ENCODE results near the gene SCN2A.

The SCN2A gene

DNA sequence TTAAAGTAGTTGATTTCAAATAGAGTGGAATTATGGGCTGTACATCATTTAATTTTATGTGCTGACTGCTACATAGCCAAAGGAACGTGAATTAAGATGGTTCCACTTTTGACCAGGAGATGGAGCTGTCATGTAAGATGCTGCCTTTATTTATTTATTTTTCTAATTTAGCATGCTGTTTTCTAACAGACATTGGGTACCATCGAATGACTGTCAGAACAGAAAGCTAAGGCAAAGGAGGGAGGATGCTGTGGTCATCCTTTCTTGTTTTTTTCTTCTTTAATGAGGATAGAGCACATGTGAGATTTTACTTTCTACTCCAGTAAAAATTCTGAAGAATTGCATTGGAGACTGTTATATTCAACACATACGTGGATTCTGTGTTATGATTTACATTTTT lies at the start of gene SCN2A:
Gene SCN2A, plus strand, starts transcription at position 185 of the 400 bp plus-strand sequence. CDS start 56,410 bp downstream, outside the sequence.
- peak; percentile 74 for DNase-seq

DNA sequence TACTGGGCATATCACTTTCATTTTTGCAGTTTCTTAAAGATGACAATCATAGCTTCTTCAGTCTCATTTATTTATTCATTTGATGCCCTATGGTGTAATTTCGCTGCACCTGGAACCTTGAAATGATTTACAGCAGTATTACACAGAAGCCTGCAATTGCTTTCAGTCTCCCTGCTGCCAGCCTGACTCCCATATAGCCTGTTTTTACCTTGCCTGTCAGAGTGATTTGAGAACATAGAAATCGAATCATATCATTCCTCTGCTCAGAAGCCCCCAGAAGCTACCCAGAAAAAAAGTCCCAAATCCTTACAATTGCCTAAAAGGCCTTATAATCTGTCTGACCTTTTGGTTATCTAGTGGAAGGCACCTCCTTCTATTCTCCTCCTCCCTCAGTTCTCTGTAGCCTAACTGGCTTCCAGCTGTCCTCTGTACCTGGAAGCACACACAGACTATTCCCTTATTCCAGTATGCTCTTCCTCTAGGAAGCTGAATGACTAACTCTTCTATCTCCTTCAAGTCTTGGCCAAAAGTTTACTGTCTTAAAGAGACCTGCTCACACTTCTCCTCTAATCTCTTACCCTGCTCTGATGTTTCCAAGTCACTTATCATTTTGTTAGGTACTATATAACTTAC lies 48.0 kb upstream of the SCN2A start:
- DNase-seq: no peak

DNA sequence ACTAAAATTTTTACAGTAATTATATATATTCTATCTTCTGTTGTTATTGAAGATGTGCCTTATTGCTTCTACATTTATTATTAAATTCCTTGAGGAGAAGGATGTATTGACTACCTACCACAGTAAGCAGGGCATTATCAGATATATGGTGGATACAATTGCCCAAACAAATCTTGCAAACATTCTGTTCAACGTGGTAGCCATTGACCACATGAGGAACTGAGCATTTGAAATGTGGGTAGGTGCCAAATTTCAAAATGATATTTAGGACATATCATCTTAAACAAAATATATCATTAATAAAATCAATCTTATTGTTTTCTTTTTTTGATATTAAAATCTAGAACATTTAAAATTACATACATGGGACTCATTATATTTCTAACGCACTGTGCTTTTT lies 46.5 kb upstream of the SCN2A start:
- DNase-seq: no peak

DNA sequence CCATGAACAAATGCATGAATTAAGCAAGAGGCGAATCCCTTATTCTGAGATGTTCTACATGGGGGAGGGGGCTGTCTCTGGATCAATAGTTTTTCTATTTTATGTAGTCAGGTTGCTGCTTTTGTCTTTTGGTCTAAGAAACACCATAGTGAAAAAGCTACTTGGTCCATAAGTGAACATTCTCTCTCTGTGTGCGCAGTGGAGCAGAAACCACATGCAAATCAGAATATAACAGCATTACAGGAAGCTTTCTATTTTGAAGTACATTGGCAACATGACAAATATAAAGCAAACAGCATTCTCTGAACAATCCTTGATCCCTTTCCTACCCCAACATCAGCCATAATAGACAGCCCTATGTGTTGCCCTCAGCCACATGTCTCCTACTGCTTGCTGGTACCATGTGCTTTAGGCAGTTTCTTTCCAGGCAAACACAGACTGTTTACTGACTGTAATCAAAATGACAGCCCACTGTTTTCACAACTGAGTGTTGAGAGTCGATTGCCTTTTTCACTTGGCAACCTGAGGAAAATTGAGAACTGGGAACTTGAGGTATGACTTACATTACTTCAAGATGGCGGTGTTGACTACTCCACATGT lies 45.9 kb upstream of the SCN2A start:
- no peak for DNase-seq

DNA sequence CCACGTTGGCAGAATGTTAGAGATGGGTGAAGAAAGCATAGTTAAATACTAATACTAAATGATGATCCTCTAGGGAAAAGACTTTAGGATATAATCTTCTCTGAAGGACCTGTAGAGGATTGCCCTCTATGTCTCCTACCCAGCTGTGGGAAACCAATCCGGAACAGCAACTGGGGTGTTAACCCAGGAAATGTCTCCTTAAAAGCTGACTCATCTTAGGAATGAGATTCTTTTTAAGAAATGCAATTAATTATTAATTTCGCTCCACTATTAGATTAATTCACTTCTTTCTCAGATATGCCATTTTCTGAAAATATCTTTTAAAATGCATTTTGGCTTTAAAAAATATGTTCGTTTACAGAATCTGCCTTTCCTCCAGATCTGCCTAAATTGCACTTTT lies 42.8 kb upstream of the SCN2A start:
- DNase-seq: no peak

DNA sequence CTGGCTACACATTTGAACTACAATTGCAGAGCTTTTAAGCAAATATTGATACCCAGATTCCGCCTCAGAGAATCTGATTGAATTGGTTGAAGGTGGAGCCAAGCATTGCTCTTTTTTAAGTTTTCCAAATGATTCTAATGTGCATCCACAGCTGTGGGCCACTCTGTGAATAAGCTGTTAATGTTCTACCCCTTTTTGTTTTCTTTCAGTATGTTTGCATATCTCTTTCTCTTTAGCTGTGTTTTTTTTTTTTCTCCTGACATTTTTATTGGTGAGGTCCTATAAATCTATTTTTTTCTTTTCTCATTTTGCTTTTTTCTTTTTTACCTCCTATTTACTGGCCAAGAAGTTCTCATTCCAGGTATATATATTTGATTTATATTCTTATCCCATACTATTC lies 41.9 kb upstream of the SCN2A start:
- DNase-seq: no peak

DNA sequence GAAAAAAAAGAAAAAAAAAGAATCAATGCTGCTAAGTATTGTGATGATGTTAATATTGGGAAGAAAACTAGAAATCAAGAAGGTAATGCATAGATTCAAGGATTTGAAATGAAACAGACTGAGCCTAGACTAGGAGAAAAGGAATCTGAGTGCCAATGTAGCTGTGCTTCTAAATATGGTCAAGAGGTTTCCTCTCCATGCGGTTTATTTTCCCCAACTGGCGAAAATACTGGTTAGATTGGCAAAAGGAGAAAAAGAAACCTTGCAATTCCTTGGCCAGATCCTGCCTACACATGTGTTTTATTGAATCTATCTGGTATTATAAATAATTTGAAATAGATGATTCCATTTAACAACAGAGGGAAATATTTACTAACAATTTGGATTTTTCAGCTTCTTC lies 41.0 kb upstream of the SCN2A start:
- no peak for DNase-seq

DNA sequence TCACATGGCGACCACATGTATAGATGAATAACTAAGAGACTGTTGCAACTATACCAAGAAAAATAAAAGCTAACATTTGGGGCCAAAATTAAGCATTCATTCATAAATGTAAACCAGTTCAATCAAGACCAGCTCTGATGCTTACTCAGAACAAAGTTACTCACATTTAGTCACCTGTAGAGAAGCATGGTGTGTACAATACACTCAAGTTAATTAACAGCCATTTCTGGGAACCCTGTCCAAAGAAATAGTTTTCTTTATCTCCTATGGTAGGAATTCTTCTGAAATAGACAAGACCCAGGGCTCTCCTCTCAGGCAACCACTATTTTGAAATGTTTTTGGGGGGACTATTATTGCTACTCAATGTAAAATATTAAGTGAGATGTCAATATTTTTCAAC lies 37.0 kb upstream of the SCN2A start:
- DNase-seq: no peak

DNA sequence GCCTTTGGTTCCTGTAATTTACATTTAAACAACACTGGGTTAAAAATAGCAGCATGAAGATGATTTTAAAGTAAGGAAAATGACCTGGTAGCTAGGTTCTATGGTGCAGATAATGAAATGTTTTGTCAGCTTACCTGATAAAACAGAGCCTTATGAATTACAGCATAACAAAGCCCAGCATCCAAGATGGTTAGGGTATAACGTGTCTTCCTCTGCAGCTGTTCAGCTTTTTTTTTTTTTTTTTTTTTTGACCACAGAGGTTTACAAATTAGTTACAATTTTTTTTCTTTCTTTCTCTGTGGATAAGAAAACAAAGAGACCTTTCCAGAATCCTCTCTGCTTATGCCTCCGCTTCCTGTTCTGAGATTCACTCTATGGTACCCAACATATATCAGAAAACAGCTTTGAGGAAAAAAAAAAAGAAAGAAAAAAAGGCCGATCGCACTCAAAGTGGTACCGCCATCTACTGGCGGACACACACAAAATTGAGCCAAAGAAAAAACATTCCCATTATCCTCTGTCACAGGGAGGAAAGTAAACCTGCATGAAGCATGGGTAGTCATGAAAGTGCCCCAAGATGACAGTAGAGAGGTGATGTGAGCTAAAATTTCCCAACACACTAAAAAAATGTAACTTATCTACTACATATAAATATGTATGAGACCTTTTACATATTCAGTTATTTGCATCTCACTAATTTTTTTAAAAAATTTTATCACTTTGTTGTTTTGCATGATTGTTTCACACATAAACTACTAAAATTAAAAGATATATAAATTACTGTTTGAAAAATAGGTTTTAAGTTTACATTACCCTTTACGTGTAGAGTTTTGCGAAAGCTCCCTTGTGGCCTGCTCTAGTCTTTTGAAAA lies 35.3 kb upstream of the SCN2A start, which contains the start of gene SCN3A:
Gene SCN3A, minus strand, starts transcription at position 362 of the 871 bp plus-strand sequence. CDS start 27,656 bp downstream, outside the sequence.
- DNase-seq: peak; percentile 70

DNA sequence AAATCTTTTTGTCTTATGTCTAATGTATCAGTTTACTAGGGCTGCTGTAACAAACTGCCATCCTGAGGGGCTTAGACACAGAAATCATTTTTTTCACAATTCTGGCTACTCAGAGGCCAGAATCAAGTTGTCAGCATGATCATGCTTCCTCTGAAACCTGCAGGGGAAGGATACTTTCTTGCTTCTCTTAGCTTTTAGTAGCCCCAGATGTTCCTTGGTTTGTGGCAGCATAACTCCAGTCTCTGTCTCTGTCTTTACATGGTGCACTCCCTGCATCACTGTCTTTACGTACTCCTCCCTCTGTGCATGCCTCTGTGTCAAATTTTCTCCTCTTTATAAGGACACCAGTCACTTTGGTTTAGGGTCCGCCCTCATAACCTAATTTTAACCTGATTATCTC lies 33.3 kb upstream of the SCN2A start:
- no peak for DNase-seq

DNA sequence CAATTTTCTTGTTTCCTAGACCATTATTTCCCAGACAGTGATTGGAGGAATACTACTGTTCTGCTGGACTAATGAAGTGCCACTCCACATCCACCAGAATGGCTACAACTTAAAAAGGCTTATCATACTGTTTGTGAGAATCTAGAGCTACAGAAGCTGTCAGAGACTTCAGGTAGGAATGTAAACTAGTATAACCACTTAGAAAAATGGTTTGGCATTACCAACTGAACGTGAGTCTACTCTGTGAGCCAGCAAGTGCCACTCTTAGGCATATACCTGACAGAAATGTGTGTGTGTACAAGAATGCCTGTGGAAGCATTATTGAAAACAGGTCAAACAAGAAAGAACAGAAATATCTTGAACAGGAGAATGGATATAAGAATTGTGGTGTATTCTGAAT lies 31.1 kb upstream of the SCN2A start:
- DNase-seq: no peak

DNA sequence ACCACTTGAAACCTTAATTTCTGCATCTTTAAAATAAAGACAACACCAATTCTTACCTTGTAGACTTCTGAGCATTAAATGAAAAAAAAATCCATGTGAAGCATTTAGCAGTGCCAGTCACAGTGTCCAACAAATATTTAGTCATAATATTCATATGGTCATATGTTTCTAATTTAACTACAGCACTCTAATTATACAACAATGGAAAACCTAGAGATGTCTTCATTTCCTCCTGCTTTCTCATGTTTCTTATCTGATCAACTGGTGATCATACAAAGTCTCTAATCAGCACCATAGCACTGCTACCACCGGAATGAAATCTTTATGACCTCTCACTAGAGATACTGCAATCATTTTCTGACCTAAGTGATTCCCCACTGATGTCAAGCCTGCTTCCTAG lies 25.1 kb upstream of the SCN2A start:
- peak; percentile 7 for DNase-seq

DNA sequence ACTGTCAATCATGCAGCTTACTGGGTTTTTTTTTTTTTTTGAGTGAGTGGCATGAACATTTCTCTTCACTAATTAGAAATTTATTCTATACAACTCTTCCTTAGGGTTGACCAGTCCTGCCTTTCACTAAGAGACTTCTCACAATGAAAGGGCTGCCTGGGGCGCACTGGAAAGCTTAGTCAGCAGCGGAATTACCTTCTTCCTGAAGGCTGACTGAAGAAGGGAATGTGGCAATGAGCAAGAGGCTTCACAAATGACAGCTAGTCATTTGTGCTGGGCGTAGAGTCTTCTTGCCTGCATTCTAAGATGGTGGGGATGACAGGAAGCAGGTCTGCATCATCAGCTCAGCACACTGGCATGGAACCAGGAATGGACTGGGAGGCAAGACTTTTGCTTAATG lies 19.7 kb upstream of the SCN2A start:
- no peak for DNase-seq

DNA sequence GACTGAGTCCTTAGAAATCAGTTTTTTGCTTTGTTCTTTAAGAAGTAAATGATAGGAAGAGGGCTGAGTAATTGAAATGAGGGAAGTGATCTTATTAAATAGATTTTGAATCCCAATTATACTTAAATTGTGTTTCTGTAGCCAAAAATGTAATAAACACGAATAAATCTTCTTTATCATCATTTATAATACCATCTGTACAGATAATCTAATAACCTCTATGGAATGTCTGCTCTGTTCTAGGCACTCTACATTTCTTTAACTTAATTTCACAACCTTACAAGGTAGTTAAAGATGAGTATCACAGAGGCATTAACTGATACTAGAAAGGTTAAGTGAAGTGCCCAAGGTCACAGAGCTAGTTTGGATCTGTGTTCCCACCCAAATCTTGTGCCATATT lies 14.3 kb upstream of the SCN2A start:
- DNase-seq: no peak

DNA sequence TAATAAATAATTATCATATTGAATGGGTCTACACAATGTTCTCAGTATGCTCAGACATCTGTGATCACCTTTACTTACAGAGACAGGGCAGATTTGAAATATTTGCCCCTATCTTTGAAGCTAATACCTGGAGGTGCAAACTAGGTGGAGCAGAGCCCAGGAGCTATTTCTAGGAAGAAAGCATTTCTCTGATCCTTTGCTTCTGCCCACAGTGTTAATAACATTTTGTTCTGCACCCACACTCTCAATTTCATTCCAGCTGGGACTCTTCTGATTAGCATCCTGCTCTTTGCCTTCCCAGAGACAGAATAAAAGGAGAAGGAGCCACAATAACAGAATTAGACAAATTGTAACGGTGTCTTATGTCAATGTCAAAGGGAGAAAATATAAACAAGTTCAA lies 11.6 kb upstream of the SCN2A start:
- no peak for DNase-seq

DNA sequence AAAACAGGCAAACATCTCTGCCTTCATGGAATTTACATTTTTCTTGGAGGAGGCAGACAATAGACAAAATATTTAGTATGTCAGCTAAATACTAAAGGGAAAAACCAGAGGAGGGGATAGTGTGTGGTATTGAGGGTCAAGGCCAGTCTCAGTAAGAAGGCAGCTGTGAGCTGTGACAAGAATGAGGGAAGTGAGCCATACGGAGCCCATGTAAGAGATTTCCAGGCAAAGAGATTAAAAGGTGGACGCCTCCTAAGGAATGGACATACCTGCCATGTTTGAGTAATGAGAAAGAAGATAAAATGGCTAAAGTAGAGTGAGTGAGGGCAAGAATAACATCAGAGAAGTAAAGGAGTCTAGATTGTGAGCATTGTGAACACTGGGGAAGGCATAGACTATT lies 2.2 kb upstream of the SCN2A start:
- no peak for DNase-seq

DNA sequence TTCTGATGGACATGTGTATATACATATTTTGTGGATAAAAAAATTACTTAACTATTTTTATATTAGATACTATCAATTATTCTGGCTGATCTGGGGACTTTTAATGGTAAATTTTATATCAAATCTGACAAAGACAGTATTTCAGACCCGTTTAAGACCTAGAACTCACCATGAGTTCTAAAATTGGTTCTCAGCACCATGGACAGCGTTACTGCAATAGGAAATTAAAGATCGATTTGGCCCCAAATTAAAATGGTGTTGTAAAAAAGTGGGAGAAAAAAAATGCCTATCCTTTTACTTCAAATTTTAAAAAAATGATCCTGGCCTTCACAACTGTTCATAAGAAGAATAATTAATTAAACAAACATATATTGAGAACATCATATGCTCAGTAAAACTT lies 919 bp upstream of the SCN2A start:
- peak; percentile 45 for DNase-seq

DNA sequence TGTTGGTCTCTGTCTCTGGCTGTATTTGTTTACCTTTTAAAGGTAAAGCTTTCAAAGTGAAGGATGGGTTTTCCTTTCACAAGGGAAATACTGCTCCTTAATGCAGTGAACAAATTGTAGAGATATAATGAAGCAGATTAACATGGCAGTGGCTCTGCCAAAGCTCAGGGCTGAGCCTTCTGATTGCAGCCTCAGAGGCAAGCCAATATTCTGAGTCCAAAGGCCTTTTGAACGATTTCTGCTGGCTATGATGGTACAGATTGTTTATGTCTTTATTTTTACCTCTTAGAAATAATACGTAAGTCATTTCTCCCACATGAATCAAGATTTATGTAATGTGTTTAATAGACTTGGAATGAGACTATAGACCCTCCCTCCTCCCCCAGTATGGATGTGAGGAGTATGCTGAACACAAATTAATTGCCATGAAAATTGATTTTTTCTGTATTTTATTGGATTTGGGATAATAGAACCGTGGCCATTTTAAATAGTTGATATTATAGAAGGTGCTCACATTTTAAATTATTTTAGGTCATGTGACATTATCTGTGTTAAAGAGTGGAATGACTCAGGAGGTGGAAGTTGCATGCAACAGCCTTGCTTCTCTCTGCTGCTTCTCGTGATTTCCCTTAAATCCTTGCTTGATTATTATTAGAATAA lies 772 bp downstream of the SCN2A start:
- DNase-seq: no peak

DNA sequence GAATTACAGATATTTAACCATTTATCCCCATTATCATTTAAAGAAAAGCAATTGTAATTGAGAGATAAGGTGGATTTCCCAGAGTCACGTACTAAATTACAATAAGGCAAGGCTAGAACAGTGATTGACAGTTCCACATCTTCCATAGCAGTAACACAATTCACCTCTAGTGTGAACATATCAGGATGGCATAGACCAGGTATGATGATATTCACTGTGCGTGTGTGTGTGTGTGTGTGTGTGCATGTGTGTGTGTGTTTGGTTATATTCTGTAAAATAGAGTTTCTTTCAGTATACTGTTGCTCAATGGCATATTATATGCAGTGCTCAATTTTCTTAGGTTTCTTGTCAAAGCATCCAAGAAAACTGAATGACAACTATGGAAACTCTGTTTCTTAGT lies 1.7 kb downstream of the SCN2A start:
- DNase-seq: no peak

DNA sequence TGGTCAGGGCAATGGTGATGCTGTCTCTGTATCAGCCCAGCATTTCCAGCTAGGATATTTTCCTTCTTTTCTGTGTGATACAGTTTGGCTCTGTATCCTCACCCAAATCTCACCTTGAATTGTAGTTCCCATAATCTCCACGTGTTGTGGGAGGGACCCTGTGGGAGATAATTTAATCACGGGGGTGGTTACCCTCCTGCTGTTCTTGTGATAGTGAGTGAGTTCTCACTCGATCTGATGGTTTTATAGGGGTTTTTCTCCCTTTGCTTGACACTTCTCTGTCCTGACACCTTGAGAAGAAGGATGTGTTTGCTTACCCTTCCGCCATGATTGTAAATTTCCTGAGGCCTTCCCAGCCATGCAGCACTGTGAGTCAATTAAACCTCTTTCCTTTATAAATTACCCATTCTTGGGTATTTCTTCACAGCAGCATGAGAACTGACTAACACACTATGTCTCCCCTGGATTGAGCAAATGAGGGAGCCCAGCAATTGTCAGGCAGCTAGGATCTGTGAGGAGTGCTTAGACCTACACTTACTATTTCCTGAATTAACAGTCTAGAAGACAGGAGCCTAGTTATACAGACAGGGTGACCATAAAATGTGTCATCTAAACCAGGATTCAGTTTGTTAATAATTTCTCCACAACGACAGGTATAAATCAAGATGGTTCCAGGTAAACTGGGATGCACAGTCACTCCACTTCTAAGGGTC lies 6.0 kb downstream of the SCN2A start:
- DNase-seq: no peak

DNA sequence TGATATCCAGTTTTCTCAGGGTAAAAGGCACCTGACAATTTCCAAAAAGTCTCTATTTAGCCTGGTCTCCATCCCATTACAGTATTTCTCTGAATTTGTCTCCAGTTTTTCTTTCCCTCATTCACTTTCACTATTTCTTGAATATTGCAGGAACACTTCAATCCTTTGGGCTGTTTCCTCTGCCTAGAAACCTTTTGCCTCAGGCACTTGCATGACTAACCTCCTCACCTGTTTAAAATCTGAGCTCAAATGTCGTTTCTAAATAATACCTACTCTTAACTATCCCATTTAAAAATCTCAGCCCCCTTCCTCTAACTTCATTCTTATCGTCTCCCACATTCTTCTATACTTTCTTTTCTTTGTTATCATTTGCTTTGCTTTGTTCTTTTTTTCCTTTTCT lies 9.0 kb downstream of the SCN2A start:
- no peak for DNase-seq

DNA sequence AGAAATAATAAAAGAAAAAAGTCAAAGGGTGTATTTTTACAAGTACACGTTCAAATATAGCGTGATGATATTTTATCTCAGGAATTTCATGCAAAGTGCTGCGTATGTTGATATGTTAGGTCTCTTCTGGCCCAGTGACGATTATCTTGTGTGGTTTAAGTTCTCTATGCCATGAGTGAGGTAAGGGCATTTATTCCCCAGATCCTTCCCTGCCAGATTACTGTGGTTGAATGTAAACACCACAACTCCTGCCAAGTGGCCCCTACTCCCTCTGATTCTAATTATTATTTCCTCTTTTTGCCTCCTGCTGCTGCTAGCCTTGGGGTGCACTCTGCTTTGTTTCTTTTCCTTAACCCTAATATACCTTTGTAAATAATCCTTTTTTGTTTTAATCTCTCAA lies 12.2 kb downstream of the SCN2A start:
- DNase-seq: peak; percentile 43

DNA sequence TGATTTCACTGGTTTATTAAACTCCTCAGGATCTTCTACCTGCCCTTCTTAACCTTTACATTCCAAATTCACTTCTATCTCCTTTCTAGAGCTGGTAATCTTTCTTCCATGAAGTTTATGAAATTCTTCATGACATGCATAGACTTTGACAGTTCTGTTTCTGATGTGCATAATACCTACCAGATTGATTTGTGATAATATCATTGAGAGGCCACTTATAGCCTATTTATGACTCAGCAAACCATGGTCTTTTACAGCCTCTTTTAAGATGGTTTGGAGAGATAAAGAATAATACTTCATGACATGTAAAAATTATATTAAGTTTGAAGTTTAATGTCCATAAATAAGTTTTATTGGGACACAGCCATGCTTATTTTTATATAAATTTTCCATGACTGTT lies 14.0 kb downstream of the SCN2A start:
- no peak for DNase-seq
